ENCODE measurements around the gene NFASC.

NFASC gene

GRCh38 chr1:205017001-205017400 lies 146.3 kb downstream of the NFASC start:
- H3K4me3 ChIP-seq (ENCODE audit: low read depth in 1 of 2, low read length in 1 of 2), result no peak overlapping the region
- H3K9me3 ChIP-seq, result no peaks in the 10 kb centered on the region
- H3K36me3 ChIP-seq, result no peaks in the 10 kb centered on the region
- no peaks in the 10 kb centered on the region for H3K27me3 ChIP-seq
- no peak for TF ChIP-seq CTCF (IDR thresholded peaks at IDR 0.05)
- no peak overlapping the region for H3K27ac ChIP-seq
- peaks cover 16 to 22% of the 10 kb centered on the region in 2 experiments for H3K4me1 ChIP-seq (ENCODE audit: control insufficient read depth in 1 of 2, insufficient read depth in 1 of 2, low read depth in 1 of 2, low read length in 1 of 2)

- no peak for TF ChIP-seq CTCF (IDR thresholded peaks at IDR 0.05)
- Histone ChIP-seq H3K4me1 (ENCODE audit: control insufficient read depth in 1 of 2, insufficient read depth in 1 of 2, low read depth in 1 of 2, low read length in 1 of 2) (peaks cover 16 to 22% of the 10 kb centered on the region in 2 experiments), H3K36me3 (no peaks in the 10 kb centered on the region), H3K27me3 (no peaks in the 10 kb centered on the region), H3K4me3 (ENCODE audit: low read depth in 1 of 2, low read length in 1 of 2) (no peak overlapping the region), H3K9me3 (no peaks in the 10 kb centered on the region), H3K27ac (no peak overlapping the region)
Measured at GRCh38 chr1:205017766-205018165, 147.1 kb downstream of the NFASC start.

GRCh38 chr1:205018381-205018780 lies 147.7 kb downstream of the NFASC start:
- Histone ChIP-seq H3K27ac (no peak overlapping the region), H3K4me3 (ENCODE audit: low read depth in 1 of 2, low read length in 1 of 2) (no peak overlapping the region), H3K4me1 (ENCODE audit: control insufficient read depth in 1 of 2, insufficient read depth in 1 of 2, low read depth in 1 of 2, low read length in 1 of 2) (peaks cover 16 to 21% of the 10 kb centered on the region in 2 experiments), H3K36me3 (no peaks in the 10 kb centered on the region), H3K27me3 (no peaks in the 10 kb centered on the region), H3K9me3 (no peaks in the 10 kb centered on the region)
- TF ChIP-seq CTCF (IDR thresholded peaks at IDR 0.05), result no peak

GRCh38 chr1:205020466-205020865 lies 149.8 kb downstream of the NFASC start:
- no peak overlapping the region for H3K27ac ChIP-seq
- no peak overlapping the region for H3K4me3 ChIP-seq (ENCODE audit: low read depth in 1 of 2, low read length in 1 of 2)
- no peaks in the 10 kb centered on the region for H3K9me3 ChIP-seq
- H3K36me3 ChIP-seq, result no peaks in the 10 kb centered on the region
- peaks cover 0 to under 1% of the 10 kb centered on the region in 2 experiments for H3K4me1 ChIP-seq (ENCODE audit: control insufficient read depth in 1 of 2, insufficient read depth in 1 of 2, low read depth in 1 of 2, low read length in 1 of 2)
- TF ChIP-seq CTCF (IDR thresholded peaks at IDR 0.05), result no peak
- no peaks in the 10 kb centered on the region for H3K27me3 ChIP-seq

- H3K27me3 ChIP-seq, result no peaks in the 10 kb centered on the region
- H3K27ac ChIP-seq, result no peak overlapping the region
- no peaks in the 10 kb centered on the region for H3K4me1 ChIP-seq (ENCODE audit: control insufficient read depth in 1 of 2, insufficient read depth in 1 of 2, low read depth in 1 of 2, low read length in 1 of 2)
- H3K9me3 ChIP-seq, result no peaks in the 10 kb centered on the region
- H3K4me3 ChIP-seq (ENCODE audit: low read depth in 1 of 2, low read length in 1 of 2), result no peak overlapping the region
- H3K36me3 ChIP-seq, result no peaks in the 10 kb centered on the region
- TF ChIP-seq CTCF (IDR thresholded peaks at IDR 0.05), result no peak
Measured at GRCh38 chr1:205024679-205025078, 154.0 kb downstream of the NFASC start.

- Histone ChIP-seq H3K27me3 (no peaks in the 10 kb centered on the region), H3K4me3 (ENCODE audit: low read depth in 1 of 2, low read length in 1 of 2) (no peak overlapping the region), H3K9me3 (no peaks in the 10 kb centered on the region), H3K27ac (no peak overlapping the region), H3K36me3 (no peaks in the 10 kb centered on the region), H3K4me1 (ENCODE audit: control insufficient read depth in 1 of 2, insufficient read depth in 1 of 2, low read depth in 1 of 2, low read length in 1 of 2) (no peaks in the 10 kb centered on the region)
- no peak for TF ChIP-seq CTCF (IDR thresholded peaks at IDR 0.05)
Measured at GRCh38 chr1:205025239-205025638, 154.6 kb downstream of the NFASC start.

Measured in neutrophil (primary cell).